Activated CD4-positive, alpha-beta T cell treated with anti-CD3 and anti-CD28 coated beads, Interleukin-10, Interleukin-2, amounts not matched to agents 100 ng/mL and 50 ng/mL, durations not matched to agents 16 hours and 8 hours (primary cell): ENCODE data around the gene TENM4.

Experiments
- DNase-seq: peaks from one replicate; pipeline ENCODE4 v3.0.0-alpha.2; 2020

Gene TENM4

GRCh38 chr11:78662811-78663210 lies 778.0 kb downstream of the TENM4 start:
- DNase-seq, result no peak

GRCh38 chr11:78660471-78660870 lies 780.4 kb downstream of the TENM4 start:
- no peak for DNase-seq

GRCh38 chr11:78659326-78660270 lies 781.2 kb downstream of the TENM4 start:
- no peak for DNase-seq

- no peak for DNase-seq
Measured at GRCh38 chr11:78657968-78658839, 782.6 kb downstream of the TENM4 start.

- DNase-seq, result no peak
Measured at GRCh38 chr11:78657441-78657840, 783.4 kb downstream of the TENM4 start.

GRCh38 chr11:78656984-78657383 lies 783.8 kb downstream of the TENM4 start:
- DNase-seq, result no peak

GRCh38 chr11:78656327-78656726 lies 784.5 kb downstream of the TENM4 start:
- no peak for DNase-seq

- DNase-seq, result no peak
Measured at GRCh38 chr11:78655561-78655960, 785.3 kb downstream of the TENM4 start.

GRCh38 chr11:78654866-78655265 lies 786.0 kb downstream of the TENM4 start:
- DNase-seq, result no peak

GRCh38 chr11:78654071-78654470 lies 786.8 kb downstream of the TENM4 start:
- DNase-seq, result no peak

GRCh38 chr11:78653294-78653909 lies 787.4 kb downstream of the TENM4 start:
- no peak for DNase-seq

GRCh38 chr11:78652843-78653239 lies 788.0 kb downstream of the TENM4 start:
- DNase-seq, result no peak

- peak; percentile 8 for DNase-seq
Measured at GRCh38 chr11:78651923-78652842, 788.6 kb downstream of the TENM4 start.

- DNase-seq, result no peak
Measured at GRCh38 chr11:78651136-78651775, 789.6 kb downstream of the TENM4 start.

GRCh38 chr11:78649361-78650215 lies 791.2 kb downstream of the TENM4 start:
- no peak for DNase-seq

GRCh38 chr11:78647986-78648875 lies 792.6 kb downstream of the TENM4 start:
- no peak for DNase-seq

- DNase-seq, result no peak
Measured at GRCh38 chr11:78647266-78647915, 793.4 kb downstream of the TENM4 start.

- peak; percentile 63 for DNase-seq
Measured at GRCh38 chr11:78646564-78647185, 794.2 kb downstream of the TENM4 start.
